HepG2 (cell line): ENCODE results near the gene HSD17B8. TPM values are rescaled to one million over a fixed set of nuclear protein-coding genes. Genes with fewer than 3 reads are reported as not detected.

Experiments
- BHLHE40 ChIP-seq: IDR thresholded peaks from 2 replicates; pipeline ENCODE4 v1.6.1; 2011; ENCODE audit warnings: low read length, improper control_type of control experiment
- HOXA7 ChIP-seq: sonication (generic); formaldehyde crosslinking; IDR thresholded peaks from 2 replicates; pipeline ENCODE4 v1.8.1; 2022; ENCODE audit warnings: mild to moderate bottlenecking, missing genetic modification reagents, moderate library complexity
- MBD4 ChIP-seq: IDR thresholded peaks from 2 replicates; pipeline ENCODE4 v1.6.1; 2012; ENCODE audit warnings: low read length, inconsistent platforms, borderline replicate concordance
- RELA ChIP-seq: sonication (generic); formaldehyde crosslinking; IDR thresholded peaks from 2 replicates; pipeline ENCODE4 v1.4.0; 2020; ENCODE audit warnings: missing genetic modification reagents
- SNRNP70 ChIP-seq: fragments of 200-400 bp; formaldehyde crosslinking; IDR thresholded peaks from 2 replicates; pipeline ENCODE4 v1.6.1; 2017; ENCODE audit warnings: mild to moderate bottlenecking, low read depth, low read length, moderate library complexity
- TSC22D2 ChIP-seq: sonication (generic); formaldehyde crosslinking; IDR thresholded peaks from 2 replicates; pipeline ENCODE4 v1.5.1; 2020; ENCODE audit warnings: missing genetic modification reagents, mild to moderate bottlenecking, borderline replicate concordance
- ZBTB20 ChIP-seq: sonication (generic); formaldehyde crosslinking; IDR thresholded peaks from 2 replicates; pipeline ENCODE4 v1.8.1; 2023; ENCODE audit warnings: missing genetic modification reagents, low read depth, mild to moderate bottlenecking, borderline replicate concordance
- ZBTB7B ChIP-seq: sonication (generic); formaldehyde crosslinking; IDR thresholded peaks from 2 replicates; pipeline ENCODE4 v1.4.0; 2020; ENCODE audit warnings: missing genetic modification reagents
- ZKSCAN8 ChIP-seq: IDR thresholded peaks from 2 replicates; pipeline ENCODE4 v1.6.1; 2016; ENCODE audit warnings: borderline replicate concordance, missing genetic modification reagents, missing compliant biosample characterization
- ZNF343 ChIP-seq: sonication (generic); formaldehyde crosslinking; IDR thresholded peaks from 2 replicates; pipeline ENCODE4 v1.4.0; 2020; ENCODE audit warnings: mild to moderate bottlenecking, missing genetic modification reagents
- ZNF549 ChIP-seq: sonication (generic); formaldehyde crosslinking; IDR thresholded peaks from 2 replicates; pipeline ENCODE4 v1.5.0; 2020; ENCODE audit warnings: missing genetic modification reagents
- polyA plus RNA-seq, 8 experiments: library from polyadenylated mRNA; depleted of rRNA in 3 of 8; stranded (reverse) in 7 of 8; unstranded in 1 of 8; fragments of >200 nt; fragmentation: Illumina TruSeq in 4 of 8; extraction: Trizol in 4 of 8; gene quantifications; 2 replicates each; pipeline versions ENCODE4 v1.2.1 to v1.2.3, GENCODE V29; 2011 to 2016; ENCODE audit warnings: low read depth in 4 of 8, missing spikeins in 1 of 8, mixed read lengths in 1 of 8; ENCODE audit not compliant: insufficient read depth in 1 of 8
- total RNA-seq, 5 experiments: library from RNA; depleted of rRNA; stranded (reverse); fragments of >200 nt; fragmentation: Illumina TruSeq; extraction: Trizol; gene quantifications; 2 replicates each; pipeline ENCODE4 v1.2.3, GENCODE V29; 2016; ENCODE audit warnings: low read depth in 1 of 5
- TF ChIP-seq, protein P1 (sequence below): sonication (generic); formaldehyde crosslinking; IDR thresholded peaks from 2 replicates; pipeline ENCODE4 v1.4.0; 2020; ENCODE audit warnings: missing genetic modification reagents, borderline replicate concordance
- TF ChIP-seq, protein P2 (sequence below): IDR thresholded peaks from 2 replicates; pipeline ENCODE4 v1.6.1; 2016; ENCODE audit warnings: missing compliant biosample characterization, missing genetic modification reagents, borderline replicate concordance
- TF ChIP-seq, protein P3 (sequence below): sonication (generic); formaldehyde crosslinking; IDR thresholded peaks from 2 replicates; pipeline ENCODE4 v1.5.0; 2020; ENCODE audit warnings: mild to moderate bottlenecking, missing genetic modification reagents
- TF ChIP-seq, protein P4 (sequence below): sonication (generic); formaldehyde crosslinking; IDR thresholded peaks from 2 replicates; pipeline ENCODE4 v1.5.1; 2020; ENCODE audit warnings: missing genetic modification reagents, mild to moderate bottlenecking, borderline replicate concordance

The HSD17B8 gene
- total and polyA plus RNA-seq, 2 of the 13 experiments (the other 11 are each of a cell fraction or from before 2014, with no cell fraction given): 12.6 to 20.1 TPM

DNA sequence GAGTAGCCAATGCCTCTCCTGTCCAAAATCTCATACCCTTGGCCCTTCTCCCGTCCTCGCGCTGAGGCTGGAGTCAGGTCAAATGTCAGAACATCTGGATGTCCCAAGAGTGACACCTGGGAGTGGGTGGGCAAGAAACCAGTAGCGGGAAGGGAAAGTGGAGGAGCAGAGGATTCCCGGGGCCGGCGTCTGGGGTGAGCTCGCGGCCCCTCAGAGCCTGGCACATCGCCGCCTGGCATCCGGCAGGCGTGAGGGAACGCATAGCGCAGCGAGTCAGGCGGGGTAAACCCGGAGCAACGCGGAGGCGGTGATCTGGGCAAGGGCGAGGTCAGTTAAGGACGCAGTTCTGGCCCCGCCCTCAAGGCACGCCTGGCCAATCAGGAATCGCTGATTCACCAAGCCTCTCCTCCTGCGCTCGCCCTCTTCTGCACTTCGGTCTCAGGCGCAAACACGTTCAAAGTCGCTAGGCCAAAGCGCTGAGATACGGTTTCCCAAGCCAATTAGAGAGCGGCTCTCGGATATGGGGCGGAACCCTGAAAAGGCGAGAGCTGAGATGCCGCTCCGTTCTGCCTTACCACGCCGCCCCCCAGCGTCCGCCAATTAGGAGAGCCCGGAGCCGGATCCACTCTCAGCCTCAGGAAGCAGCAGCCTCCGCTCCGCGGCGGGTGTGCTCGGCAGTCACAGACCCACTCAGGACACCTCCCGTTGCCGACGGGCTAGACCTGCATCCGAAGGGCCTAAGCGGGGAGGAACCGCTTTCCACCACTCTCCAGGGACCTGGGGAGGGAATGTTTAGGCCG lies 44.7 kb downstream of the HSD17B8 start (continued):
- TF ChIP-seq, protein P1, sequence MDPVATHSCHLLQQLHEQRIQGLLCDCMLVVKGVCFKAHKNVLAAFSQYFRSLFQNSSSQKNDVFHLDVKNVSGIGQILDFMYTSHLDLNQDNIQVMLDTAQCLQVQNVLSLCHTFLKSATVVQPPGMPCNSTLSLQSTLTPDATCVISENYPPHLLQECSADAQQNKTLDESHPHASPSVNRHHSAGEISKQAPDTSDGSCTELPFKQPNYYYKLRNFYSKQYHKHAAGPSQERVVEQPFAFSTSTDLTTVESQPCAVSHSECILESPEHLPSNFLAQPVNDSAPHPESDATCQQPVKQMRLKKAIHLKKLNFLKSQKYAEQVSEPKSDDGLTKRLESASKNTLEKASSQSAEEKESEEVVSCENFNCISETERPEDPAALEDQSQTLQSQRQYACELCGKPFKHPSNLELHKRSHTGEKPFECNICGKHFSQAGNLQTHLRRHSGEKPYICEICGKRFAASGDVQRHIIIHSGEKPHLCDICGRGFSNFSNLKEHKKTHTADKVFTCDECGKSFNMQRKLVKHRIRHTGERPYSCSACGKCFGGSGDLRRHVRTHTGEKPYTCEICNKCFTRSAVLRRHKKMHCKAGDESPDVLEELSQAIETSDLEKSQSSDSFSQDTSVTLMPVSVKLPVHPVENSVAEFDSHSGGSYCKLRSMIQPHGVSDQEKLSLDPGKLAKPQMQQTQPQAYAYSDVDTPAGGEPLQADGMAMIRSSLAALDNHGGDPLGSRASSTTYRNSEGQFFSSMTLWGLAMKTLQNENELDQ (CRISPR knock-in tag): 0 out of 2 replicates have a peak, but pooled peaks have one; percentile 37
- TF ChIP-seq HOXA7 (CRISPR knock-in tag) (no peak), ZNF549 (CRISPR knock-in tag) (no peak), ZKSCAN8 (CRISPR knock-in tag) (peak; percentile 48; the same call in 1 of the 2 replicates), ZBTB20 (0 out of 2 replicates have a peak, but pooled peaks have one; percentile 13), MBD4 (no peak), ZNF343 (CRISPR knock-in tag) (peak; percentile 70; the same call in 1 of the 2 replicates), SNRNP70 (no peak), TSC22D2 (0 out of 2 replicates have a peak, but pooled peaks have one; percentile 21), RELA (CRISPR knock-in tag) (0 out of 2 replicates have a peak, but pooled peaks have one; percentile 70), ZBTB7B (CRISPR knock-in tag) (peak; percentile 64; the same call in 1 of the 2 replicates), BHLHE40 (no peak)
- TF ChIP-seq, protein P2, sequence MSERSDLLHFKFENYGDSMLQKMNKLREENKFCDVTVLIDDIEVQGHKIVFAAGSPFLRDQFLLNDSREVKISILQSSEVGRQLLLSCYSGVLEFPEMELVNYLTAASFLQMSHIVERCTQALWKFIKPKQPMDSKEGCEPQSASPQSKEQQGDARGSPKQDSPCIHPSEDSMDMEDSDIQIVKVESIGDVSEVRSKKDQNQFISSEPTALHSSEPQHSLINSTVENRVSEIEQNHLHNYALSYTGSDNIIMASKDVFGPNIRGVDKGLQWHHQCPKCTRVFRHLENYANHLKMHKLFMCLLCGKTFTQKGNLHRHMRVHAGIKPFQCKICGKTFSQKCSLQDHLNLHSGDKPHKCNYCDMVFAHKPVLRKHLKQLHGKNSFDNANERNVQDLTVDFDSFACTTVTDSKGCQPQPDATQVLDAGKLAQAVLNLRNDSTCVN (CRISPR knock-in tag): 0 out of 2 replicates have a peak, but pooled peaks have one; percentile 65
- TF ChIP-seq, protein P3, sequence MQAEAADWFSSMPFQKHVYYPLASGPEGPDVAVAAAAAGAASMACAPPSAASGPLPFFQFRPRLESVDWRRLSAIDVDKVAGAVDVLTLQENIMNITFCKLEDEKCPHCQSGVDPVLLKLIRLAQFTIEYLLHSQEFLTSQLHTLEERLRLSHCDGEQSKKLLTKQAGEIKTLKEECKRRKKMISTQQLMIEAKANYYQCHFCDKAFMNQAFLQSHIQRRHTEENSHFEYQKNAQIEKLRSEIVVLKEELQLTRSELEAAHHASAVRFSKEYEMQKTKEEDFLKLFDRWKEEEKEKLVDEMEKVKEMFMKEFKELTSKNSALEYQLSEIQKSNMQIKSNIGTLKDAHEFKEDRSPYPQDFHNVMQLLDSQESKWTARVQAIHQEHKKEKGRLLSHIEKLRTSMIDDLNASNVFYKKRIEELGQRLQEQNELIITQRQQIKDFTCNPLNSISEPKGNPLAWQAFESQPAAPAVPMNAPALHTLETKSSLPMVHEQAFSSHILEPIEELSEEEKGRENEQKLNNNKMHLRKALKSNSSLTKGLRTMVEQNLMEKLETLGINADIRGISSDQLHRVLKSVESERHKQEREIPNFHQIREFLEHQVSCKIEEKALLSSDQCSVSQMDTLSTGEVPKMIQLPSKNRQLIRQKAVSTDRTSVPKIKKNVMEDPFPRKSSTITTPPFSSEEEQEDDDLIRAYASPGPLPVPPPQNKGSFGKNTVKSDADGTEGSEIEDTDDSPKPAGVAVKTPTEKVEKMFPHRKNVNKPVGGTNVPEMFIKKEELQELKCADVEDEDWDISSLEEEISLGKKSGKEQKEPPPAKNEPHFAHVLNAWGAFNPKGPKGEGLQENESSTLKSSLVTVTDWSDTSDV (CRISPR knock-in tag): no peak
- TF ChIP-seq, protein P4, sequence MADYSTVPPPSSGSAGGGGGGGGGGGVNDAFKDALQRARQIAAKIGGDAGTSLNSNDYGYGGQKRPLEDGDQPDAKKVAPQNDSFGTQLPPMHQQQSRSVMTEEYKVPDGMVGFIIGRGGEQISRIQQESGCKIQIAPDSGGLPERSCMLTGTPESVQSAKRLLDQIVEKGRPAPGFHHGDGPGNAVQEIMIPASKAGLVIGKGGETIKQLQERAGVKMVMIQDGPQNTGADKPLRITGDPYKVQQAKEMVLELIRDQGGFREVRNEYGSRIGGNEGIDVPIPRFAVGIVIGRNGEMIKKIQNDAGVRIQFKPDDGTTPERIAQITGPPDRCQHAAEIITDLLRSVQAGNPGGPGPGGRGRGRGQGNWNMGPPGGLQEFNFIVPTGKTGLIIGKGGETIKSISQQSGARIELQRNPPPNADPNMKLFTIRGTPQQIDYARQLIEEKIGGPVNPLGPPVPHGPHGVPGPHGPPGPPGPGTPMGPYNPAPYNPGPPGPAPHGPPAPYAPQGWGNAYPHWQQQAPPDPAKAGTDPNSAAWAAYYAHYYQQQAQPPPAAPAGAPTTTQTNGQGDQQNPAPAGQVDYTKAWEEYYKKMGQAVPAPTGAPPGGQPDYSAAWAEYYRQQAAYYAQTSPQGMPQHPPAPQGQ: no peak
